ENCODE data around the gene MORN5.

MORN5 gene

GRCh38 chr9:122121391-122121790 lies 38.3 kb upstream of the MORN5 start:
- TF ChIP-seq, protein P1, sequence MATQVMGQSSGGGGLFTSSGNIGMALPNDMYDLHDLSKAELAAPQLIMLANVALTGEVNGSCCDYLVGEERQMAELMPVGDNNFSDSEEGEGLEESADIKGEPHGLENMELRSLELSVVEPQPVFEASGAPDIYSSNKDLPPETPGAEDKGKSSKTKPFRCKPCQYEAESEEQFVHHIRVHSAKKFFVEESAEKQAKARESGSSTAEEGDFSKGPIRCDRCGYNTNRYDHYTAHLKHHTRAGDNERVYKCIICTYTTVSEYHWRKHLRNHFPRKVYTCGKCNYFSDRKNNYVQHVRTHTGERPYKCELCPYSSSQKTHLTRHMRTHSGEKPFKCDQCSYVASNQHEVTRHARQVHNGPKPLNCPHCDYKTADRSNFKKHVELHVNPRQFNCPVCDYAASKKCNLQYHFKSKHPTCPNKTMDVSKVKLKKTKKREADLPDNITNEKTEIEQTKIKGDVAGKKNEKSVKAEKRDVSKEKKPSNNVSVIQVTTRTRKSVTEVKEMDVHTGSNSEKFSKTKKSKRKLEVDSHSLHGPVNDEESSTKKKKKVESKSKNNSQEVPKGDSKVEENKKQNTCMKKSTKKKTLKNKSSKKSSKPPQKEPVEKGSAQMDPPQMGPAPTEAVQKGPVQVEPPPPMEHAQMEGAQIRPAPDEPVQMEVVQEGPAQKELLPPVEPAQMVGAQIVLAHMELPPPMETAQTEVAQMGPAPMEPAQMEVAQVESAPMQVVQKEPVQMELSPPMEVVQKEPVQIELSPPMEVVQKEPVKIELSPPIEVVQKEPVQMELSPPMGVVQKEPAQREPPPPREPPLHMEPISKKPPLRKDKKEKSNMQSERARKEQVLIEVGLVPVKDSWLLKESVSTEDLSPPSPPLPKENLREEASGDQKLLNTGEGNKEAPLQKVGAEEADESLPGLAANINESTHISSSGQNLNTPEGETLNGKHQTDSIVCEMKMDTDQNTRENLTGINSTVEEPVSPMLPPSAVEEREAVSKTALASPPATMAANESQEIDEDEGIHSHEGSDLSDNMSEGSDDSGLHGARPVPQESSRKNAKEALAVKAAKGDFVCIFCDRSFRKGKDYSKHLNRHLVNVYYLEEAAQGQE (IDR thresholded peaks at IDR 0.05; ENCODE audit: low read depth), result no peak
- no peak for TF ChIP-seq EGR1 (IDR thresholded peaks at IDR 0.05)
- TF ChIP-seq CEBPB (IDR thresholded peaks at IDR 0.05), result no peak
- TF ChIP-seq, protein P2, sequence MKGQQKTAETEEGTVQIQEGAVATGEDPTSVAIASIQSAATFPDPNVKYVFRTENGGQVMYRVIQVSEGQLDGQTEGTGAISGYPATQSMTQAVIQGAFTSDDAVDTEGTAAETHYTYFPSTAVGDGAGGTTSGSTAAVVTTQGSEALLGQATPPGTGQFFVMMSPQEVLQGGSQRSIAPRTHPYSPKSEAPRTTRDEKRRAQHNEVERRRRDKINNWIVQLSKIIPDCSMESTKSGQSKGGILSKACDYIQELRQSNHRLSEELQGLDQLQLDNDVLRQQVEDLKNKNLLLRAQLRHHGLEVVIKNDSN (IDR thresholded peaks at IDR 0.05), result no peak
- no peak for TF ChIP-seq NFIC (IDR thresholded peaks at IDR 0.05)
- TF ChIP-seq TAF1 (IDR thresholded peaks at IDR 0.05; ENCODE audit: low read depth), result no peak
- no peak for TF ChIP-seq RAD21 (IDR thresholded peaks at IDR 0.05; ENCODE audit: low read depth)
- TF ChIP-seq YY1 (IDR thresholded peaks at IDR 0.05; ENCODE audit: low read depth), result no peak
- TF ChIP-seq ZBTB7A (IDR thresholded peaks at IDR 0.05; ENCODE audit: low read depth), result no peak
- TF ChIP-seq CREB1 (IDR thresholded peaks at IDR 0.05; ENCODE audit: low read depth), result no peak
- no peak for TF ChIP-seq TCF12 (IDR thresholded peaks at IDR 0.05; ENCODE audit: low read depth)
- no peak for TF ChIP-seq EP300 (IDR thresholded peaks at IDR 0.05; ENCODE audit: borderline replicate concordance)
- TF ChIP-seq, protein P3, sequence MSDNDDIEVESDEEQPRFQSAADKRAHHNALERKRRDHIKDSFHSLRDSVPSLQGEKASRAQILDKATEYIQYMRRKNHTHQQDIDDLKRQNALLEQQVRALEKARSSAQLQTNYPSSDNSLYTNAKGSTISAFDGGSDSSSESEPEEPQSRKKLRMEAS (IDR thresholded peaks at IDR 0.05), result no peak
- TF ChIP-seq TEAD4 (IDR thresholded peaks at IDR 0.05), result no peak

GRCh38 chr9:122121931-122122330 lies 37.8 kb upstream of the MORN5 start:
- no peak for TF ChIP-seq CREB1 (IDR thresholded peaks at IDR 0.05; ENCODE audit: low read depth)
- TF ChIP-seq, protein P3 (IDR thresholded peaks at IDR 0.05), result no peak
- no peak for TF ChIP-seq YY1 (IDR thresholded peaks at IDR 0.05; ENCODE audit: low read depth)
- TF ChIP-seq NFIC (IDR thresholded peaks at IDR 0.05), result no peak
- TF ChIP-seq TEAD4 (IDR thresholded peaks at IDR 0.05), result no peak
- TF ChIP-seq EGR1 (IDR thresholded peaks at IDR 0.05), result no peak
- no peak for TF ChIP-seq TCF12 (IDR thresholded peaks at IDR 0.05; ENCODE audit: low read depth)
- no peak for TF ChIP-seq FOXM1 (IDR thresholded peaks at IDR 0.05; ENCODE audit: borderline replicate concordance, low read depth)
- TF ChIP-seq, protein P1 (IDR thresholded peaks at IDR 0.05; ENCODE audit: low read depth), result no peak
- no peak for TF ChIP-seq RAD21 (IDR thresholded peaks at IDR 0.05; ENCODE audit: low read depth)

DNA sequence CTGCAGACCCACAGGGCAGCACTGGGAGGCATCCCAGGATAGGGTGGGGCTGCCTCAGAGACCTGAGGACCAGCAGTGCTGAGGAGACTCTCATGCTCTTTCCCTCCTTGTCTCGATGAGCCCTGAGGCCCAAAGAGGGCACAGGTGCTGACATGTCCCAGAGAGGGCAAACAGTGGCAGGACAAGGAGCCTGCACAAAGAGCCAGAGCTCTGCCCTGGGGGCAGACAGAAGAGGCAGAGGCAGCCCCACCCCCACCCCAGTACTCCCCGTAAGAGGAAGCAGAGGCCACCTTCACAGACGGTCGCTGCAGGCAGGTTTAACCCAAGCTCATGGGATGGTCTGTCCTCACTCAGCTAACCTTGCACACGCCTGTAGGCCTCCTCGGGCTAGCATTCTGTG lies 37.2 kb upstream of the MORN5 start:
- TF ChIP-seq, protein P3 (IDR thresholded peaks at IDR 0.05), result no peak
- TF ChIP-seq ZBTB7A (IDR thresholded peaks at IDR 0.05; ENCODE audit: low read depth), result no peak

DNA sequence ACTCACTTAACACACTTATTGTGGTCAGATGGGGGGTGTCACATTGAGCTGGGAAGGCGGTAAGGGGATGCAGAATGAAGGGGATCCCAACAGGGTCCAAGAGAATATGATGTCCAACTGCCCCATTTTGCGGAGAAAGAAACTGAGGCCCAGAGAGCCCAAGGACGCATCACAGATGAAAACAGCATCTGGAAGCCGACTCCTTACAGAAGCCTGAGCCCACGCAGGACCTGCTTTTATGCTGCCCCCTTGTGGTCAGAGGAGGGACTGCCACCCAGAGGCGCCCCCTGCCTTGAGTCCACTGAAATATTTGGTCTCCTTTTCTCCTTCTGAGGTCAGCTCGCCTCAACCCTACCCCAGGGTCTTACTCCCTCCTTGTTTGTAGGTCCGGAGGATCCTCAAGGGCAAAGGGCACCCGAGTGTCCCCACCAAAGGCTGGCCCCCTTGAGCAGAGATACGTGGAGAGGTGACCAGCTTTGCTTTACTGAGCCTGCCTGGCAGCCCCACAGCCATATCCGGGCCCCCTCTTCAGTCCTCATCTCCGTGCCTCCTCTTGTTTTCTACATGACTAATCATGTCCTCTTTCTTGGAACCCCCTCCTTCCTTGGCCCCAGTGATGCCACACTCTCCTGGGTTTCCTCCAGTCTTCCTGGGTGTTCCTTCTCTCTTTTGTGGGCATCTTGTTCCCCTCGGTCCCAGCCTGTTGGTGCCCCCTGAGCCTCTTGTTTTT lies 36.6 kb upstream of the MORN5 start:
- TF ChIP-seq, protein P1 (IDR thresholded peaks at IDR 0.05; ENCODE audit: low read depth), result no peak
- peak; percentile 97 for TF ChIP-seq RAD21 (IDR thresholded peaks at IDR 0.05; ENCODE audit: low read depth)

DNA sequence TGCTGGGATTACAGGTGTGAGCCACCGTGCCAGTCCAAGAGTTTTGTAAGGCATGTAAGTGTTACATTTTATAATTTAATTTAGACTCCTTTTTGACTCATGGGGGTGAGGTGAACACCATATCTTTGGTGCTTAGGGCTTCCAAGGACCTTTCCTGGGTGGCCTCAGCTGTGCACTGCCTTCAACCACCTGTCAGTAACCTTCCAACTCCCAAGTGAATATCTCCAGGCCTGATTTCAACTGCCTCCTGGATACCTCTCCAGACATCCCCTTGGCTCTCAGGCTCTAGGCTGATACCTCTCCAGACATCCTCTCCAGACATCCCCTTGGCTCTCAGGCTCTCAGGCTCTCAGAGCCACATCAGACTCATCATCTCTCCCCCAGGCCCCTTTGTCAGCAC lies 35.7 kb upstream of the MORN5 start:
- TF ChIP-seq, protein P2 (IDR thresholded peaks at IDR 0.05), result no peak
- no peak for TF ChIP-seq YY1 (IDR thresholded peaks at IDR 0.05; ENCODE audit: low read depth)
